ENCODE measurements around the gene TAF15. TPM values are rescaled to one million over a fixed set of nuclear protein-coding genes. Genes with fewer than 3 reads are reported as not detected.

The TAF15 gene
- total and polyA plus RNA-seq, 2 experiments from 2014 or later, result 27.2 to 75.2 TPM

- no peaks in the 10 kb centered on the region for H3K9me3 ChIP-seq (ENCODE audit: low read depth)
- no peak for TF ChIP-seq CTCF (IDR thresholded peaks at IDR 0.05; ENCODE audit: low read depth, low read length)
- H3K4me3 ChIP-seq, result no peak overlapping the region
- peaks cover 7% of the 10 kb centered on the region for H3K4me1 ChIP-seq (ENCODE audit: low read depth)
- peak; percentile 69 to 93 for DNase-seq (ENCODE audit: low read depth in 1 of 2, low spot score in 1 of 2)
- no peaks in the 10 kb centered on the region for H3K36me3 ChIP-seq
- H3K27ac ChIP-seq, result no peak overlapping the region
- H3K27me3 ChIP-seq, result peaks cover 38% of the 10 kb centered on the region
These were observed 7.6 kb upstream of the TAF15 start for GRCh38 chr17:35801583-35802224.

GRCh38 chr17:35804658-35805192, 4.6 kb upstream of the TAF15 start:
- Histone ChIP-seq H3K4me1 (ENCODE audit: low read depth) (peaks cover 7% of the 10 kb centered on the region), H3K36me3 (no peaks in the 10 kb centered on the region), H3K27ac (no peak overlapping the region), H3K4me3 (no peak overlapping the region), H3K27me3 (peaks cover 8% of the 10 kb centered on the region), H3K9me3 (ENCODE audit: low read depth) (no peaks in the 10 kb centered on the region)
- TF ChIP-seq CTCF (IDR thresholded peaks at IDR 0.05; ENCODE audit: low read depth, low read length), result peak; percentile 99
- DNase-seq (ENCODE audit: low read depth in 1 of 2, low spot score in 1 of 2), result peak; percentile 89 to 97

GRCh38 chr17:35807371-35808144, 1.7 kb upstream of the TAF15 start:
- Histone ChIP-seq H3K4me3 (no peak overlapping the region), H3K27me3 (no peaks in the 10 kb centered on the region), H3K9me3 (ENCODE audit: low read depth) (no peaks in the 10 kb centered on the region), H3K4me1 (ENCODE audit: low read depth) (peaks cover 14% of the 10 kb centered on the region), H3K36me3 (no peaks in the 10 kb centered on the region), H3K27ac (no peak overlapping the region)
- peak in 1 of 2 donors; percentile 54 for DNase-seq (ENCODE audit: low read depth in 1 of 2, low spot score in 1 of 2)
- no peak for TF ChIP-seq CTCF (IDR thresholded peaks at IDR 0.05; ENCODE audit: low read depth, low read length)

GRCh38 chr17:35808240-35808961, 883 bp upstream of the TAF15 start:
- Histone ChIP-seq H3K36me3 (no peaks in the 10 kb centered on the region), H3K4me1 (ENCODE audit: low read depth) (peaks cover 14% of the 10 kb centered on the region), H3K9me3 (ENCODE audit: low read depth) (no peaks in the 10 kb centered on the region), H3K27ac (peak overlapping the region; percentile 98), H3K27me3 (no peaks in the 10 kb centered on the region), H3K4me3 (peak overlapping the region; percentile 75)
- TF ChIP-seq CTCF (IDR thresholded peaks at IDR 0.05; ENCODE audit: low read depth, low read length), result no peak
- no peak for DNase-seq (ENCODE audit: low read depth in 1 of 2, low spot score in 1 of 2)

GRCh38 chr17:35809855-35810461, 674 bp downstream of the TAF15 start:
- no peaks in the 10 kb centered on the region for H3K9me3 ChIP-seq (ENCODE audit: low read depth)
- peak overlapping the region; percentile 98 for H3K27ac ChIP-seq
- peak overlapping the region; percentile 75 for H3K4me3 ChIP-seq
- TF ChIP-seq CTCF (IDR thresholded peaks at IDR 0.05; ENCODE audit: low read depth, low read length), result no peak
- no peaks in the 10 kb centered on the region for H3K36me3 ChIP-seq
- no peaks in the 10 kb centered on the region for H3K27me3 ChIP-seq
- no peak for DNase-seq (ENCODE audit: low read depth in 1 of 2, low spot score in 1 of 2)
- H3K4me1 ChIP-seq (ENCODE audit: low read depth), result peaks cover 14% of the 10 kb centered on the region
